PFSK-1 (cell line): ENCODE results near the gene TMEM198.

Source experiments
- FOXP2 ChIP-seq: optimal IDR thresholded peaks from 2 replicates; pipeline ENCODE3; 2011; ENCODE audit warnings: borderline replicate concordance, control low read depth, inconsistent platforms; ENCODE audit not compliant: insufficient read depth; ENCODE audit errors: extremely low read length, extremely low read depth
- POLR2AphosphoS5 ChIP-seq: IDR thresholded peaks from 2 replicates; pipeline ENCODE4 v1.6.1; 2012; ENCODE audit warnings: low read depth, mild to moderate bottlenecking, control low read depth, low read length, moderate library complexity
- REST ChIP-seq, 2 experiments: IDR thresholded peaks; 2 replicates each; pipeline versions ENCODE4 v1.6.1 to v1.8.0; 2011 to 2012; ENCODE audit warnings: low read depth in 2 of 2, low read length in 2 of 2, control low read depth in 1 of 2, inconsistent platforms in 1 of 2, mild to moderate bottlenecking in 1 of 2, moderate library complexity in 1 of 2; ENCODE audit not compliant: insufficient read depth in 1 of 2
- SIN3A ChIP-seq: IDR thresholded peaks from 2 replicates; pipeline ENCODE4 v1.6.1; 2012; ENCODE audit warnings: mild to moderate bottlenecking, low read length, moderate library complexity, borderline replicate concordance; ENCODE audit not compliant: insufficient read depth
- TAF1 ChIP-seq: IDR thresholded peaks from 2 replicates; pipeline ENCODE4 v1.6.1; 2012; ENCODE audit warnings: low read length, control low read depth, borderline replicate concordance; ENCODE audit not compliant: insufficient read depth

The TMEM198 gene

GRCh38 chr2:219559156-219559915 lies 15.5 kb downstream of the TMEM198 start:
- TF ChIP-seq REST (IDR thresholded peaks at IDR 0.05; ENCODE audit: insufficient read depth in 1 of 2, low read depth in 2 of 2, low read length in 2 of 2) (no peak), FOXP2 (no peak), SIN3A (no peak), TAF1 (no peak), POLR2AphosphoS5 (no peak)

GRCh38 chr2:219560037-219560892 lies 16.4 kb downstream of the TMEM198 start:
- TF ChIP-seq FOXP2 (no peak), TAF1 (no peak), SIN3A (no peak), REST (IDR thresholded peaks at IDR 0.05; ENCODE audit: insufficient read depth in 1 of 2, low read depth in 2 of 2, low read length in 2 of 2) (no peak)

- no peak for TF ChIP-seq TAF1
These were observed 17.0 kb downstream of the TMEM198 start for GRCh38 chr2:219560893-219561178.

- TF ChIP-seq REST (IDR thresholded peaks at IDR 0.05; ENCODE audit: insufficient read depth in 1 of 2, low read depth in 2 of 2, low read length in 2 of 2) (no peak), POLR2AphosphoS5 (no peak), FOXP2 (no peak), SIN3A (no peak), TAF1 (no peak)
These were observed 17.6 kb downstream of the TMEM198 start for GRCh38 chr2:219561179-219562048.
